ENCODE results near the gene ELP5. TPM values are rescaled to one million over a fixed set of nuclear protein-coding genes. Genes with fewer than 3 reads are reported as not detected.

The ELP5 gene, protein sequence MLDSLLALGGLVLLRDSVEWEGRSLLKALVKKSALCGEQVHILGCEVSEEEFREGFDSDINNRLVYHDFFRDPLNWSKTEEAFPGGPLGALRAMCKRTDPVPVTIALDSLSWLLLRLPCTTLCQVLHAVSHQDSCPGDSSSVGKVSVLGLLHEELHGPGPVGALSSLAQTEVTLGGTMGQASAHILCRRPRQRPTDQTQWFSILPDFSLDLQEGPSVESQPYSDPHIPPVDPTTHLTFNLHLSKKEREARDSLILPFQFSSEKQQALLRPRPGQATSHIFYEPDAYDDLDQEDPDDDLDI
- total RNA-seq (45.4 TPM), polyA plus RNA-seq (ENCODE audit: insufficient read depth in 1 of 8, insufficient read length in 8 of 8, low replicate concordance in 1 of 8) (10 to 100 TPM; 36.7 to 64.6 (median 39.6) TPM)
- long read RNA-seq, donor 1, partial matches to known transcripts, result 0 of 2 reads
- long read RNA-seq, donor 1, other reads (novel, unspliced or antisense), result 0 of 2 reads
- long read RNA-seq, donor 2, partial matches to known transcripts, result 0 of 4 reads
- long read RNA-seq, donor 2, other reads (novel, unspliced or antisense), result 0 of 4 reads
- long read RNA-seq, donor 3, transcript ELP5-210 (4 exons, 687 nt), result major isoform, 16 of 26 reads
- long read RNA-seq, donor 3, transcript ELP5-204 (8 exons, 1,423 nt), result minor isoform, 7 of 26 reads
- long read RNA-seq, donor 3, partial matches to known transcripts, result 0 of 26 reads
- long read RNA-seq, donor 3, other reads (novel, unspliced or antisense), result 0 of 26 reads
- long read RNA-seq, donor 4, transcript ELP5-210 (4 exons, 687 nt), result major isoform, 13 of 28 reads
- long read RNA-seq, donor 4, transcript ELP5-204 (8 exons, 1,423 nt), result minor isoform, 5 of 28 reads
- long read RNA-seq, donor 4, partial matches to known transcripts, result 6 of 28 reads
- long read RNA-seq, donor 4, other reads (novel, unspliced or antisense), result 0 of 28 reads
- long read RNA-seq, donor 5, transcript ELP5-214 (6 exons, 2,209 nt), result minor isoform, 9 of 39 reads
- long read RNA-seq, donor 5, transcript ELP5-204 (8 exons, 1,423 nt), result major isoform, 18 of 39 reads
- long read RNA-seq, donor 5, partial matches to known transcripts, result 5 of 39 reads
- long read RNA-seq, donor 5, other reads (novel, unspliced or antisense), result 0 of 39 reads
- long read RNA-seq, donor 6, transcript ELP5-210 (4 exons, 687 nt), result major isoform, 56 of 90 reads
- long read RNA-seq, donor 6, partial matches to known transcripts, result 19 of 90 reads
- long read RNA-seq, donor 6, other reads (novel, unspliced or antisense), result 0 of 90 reads
- long read RNA-seq, donor 7, transcript ELP5-204 (8 exons, 1,423 nt), result major isoform, 9 of 16 reads
- long read RNA-seq, donor 7, partial matches to known transcripts, result 0 of 16 reads
- long read RNA-seq, donor 7, other reads (novel, unspliced or antisense), result 0 of 16 reads
- long read RNA-seq, donor 8, transcript ELP5-210 (4 exons, 687 nt), result major isoform, 22 of 47 reads
- long read RNA-seq, donor 8, partial matches to known transcripts, result 14 of 47 reads
- long read RNA-seq, donor 8, other reads (novel, unspliced or antisense), result 0 of 47 reads
- long read RNA-seq, donor 9, partial matches to known transcripts, result 0 of 7 reads
- long read RNA-seq, donor 9, other reads (novel, unspliced or antisense), result 0 of 7 reads
- long read RNA-seq, donor 10, transcript ELP5-204 (8 exons, 1,423 nt), result major isoform, 12 of 41 reads
- long read RNA-seq, donor 10, transcript ELP5-214 (6 exons, 2,209 nt), result minor isoform, 5 of 41 reads
- long read RNA-seq, donor 10, partial matches to known transcripts, result 24 of 41 reads
- long read RNA-seq, donor 10, other reads (novel, unspliced or antisense), result 0 of 41 reads
- long read RNA-seq, donor 11, transcript ELP5-210 (4 exons, 687 nt), result major isoform, 19 of 31 reads
- long read RNA-seq, donor 11, partial matches to known transcripts, result 0 of 31 reads
- long read RNA-seq, donor 11, other reads (novel, unspliced or antisense), result 0 of 31 reads

DNA sequence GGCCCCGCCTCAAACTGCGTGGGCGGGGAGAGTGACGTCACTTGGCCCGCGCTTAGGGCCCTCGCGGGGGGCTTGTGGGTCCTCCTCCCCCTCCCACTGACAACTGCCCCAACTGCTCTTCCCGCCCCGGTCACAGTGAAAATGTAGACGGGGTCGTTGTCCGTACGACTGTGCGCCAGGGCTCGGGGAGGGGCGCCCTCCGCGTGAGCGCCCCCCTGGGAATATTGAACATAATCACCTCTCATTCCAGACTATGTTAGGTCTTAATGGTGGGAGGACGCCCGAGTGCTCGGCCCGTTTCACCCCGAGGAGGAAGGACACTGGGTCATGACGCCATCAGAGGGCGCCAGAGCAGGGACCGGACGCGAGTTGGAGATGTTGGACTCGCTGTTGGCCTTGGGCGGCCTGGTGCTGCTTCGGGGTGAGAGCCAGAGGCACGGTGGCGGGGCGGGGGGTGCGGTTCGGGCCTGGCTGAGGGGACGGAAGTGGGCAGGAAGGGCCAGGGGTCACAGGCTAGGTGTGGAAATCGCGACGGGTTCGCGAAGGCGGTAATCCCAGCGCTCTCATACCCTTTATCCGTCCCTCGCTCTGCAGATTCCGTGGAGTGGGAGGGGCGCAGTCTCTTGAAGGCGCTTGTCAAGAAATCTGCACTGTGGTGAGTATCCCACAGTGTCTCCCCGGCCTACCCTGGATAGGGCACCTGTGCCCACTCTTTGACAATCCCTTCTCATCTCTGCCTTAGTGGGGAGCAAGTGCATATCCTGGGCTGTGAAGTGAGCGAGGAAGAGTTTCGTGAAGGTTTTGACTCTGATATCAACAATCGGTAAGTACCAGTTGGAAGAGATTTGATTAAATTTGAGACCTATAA lies at the start of gene ELP5:
Gene ELP5, plus strand, starts transcription at position 40 of the 868 bp plus-strand sequence. Its CDS starts 336 bp downstream, at position 376.
- Histone ChIP-seq H3K4me1 (ENCODE audit: control insufficient read depth, insufficient read depth, low read length) (peaks cover 28% of the 10 kb centered on the region), H3K27me3 (ENCODE audit: control insufficient read depth, insufficient read depth, low read length) (no peaks in the 10 kb centered on the region), H3K9me3 (replicated peaks; ENCODE audit: control insufficient read depth, low read depth, low read length) (no peaks in the 10 kb centered on the region), H3K4me3 (ENCODE audit: low read length) (peak within 1 kb of the TSS; percentile 76), H3K36me3 (ENCODE audit: control insufficient read depth, insufficient read depth, low read length) (peaks cover 35% of the 10 kb centered on the region), H3K27ac (ENCODE audit: low read length) (peak within 1 kb of the TSS; percentile 99)
- 3% methylated on average over 25 of the region's 55 CpGs for WGBS (ENCODE audit: insufficient coverage)
- peak; percentile 98 for DNase-seq

DNA sequence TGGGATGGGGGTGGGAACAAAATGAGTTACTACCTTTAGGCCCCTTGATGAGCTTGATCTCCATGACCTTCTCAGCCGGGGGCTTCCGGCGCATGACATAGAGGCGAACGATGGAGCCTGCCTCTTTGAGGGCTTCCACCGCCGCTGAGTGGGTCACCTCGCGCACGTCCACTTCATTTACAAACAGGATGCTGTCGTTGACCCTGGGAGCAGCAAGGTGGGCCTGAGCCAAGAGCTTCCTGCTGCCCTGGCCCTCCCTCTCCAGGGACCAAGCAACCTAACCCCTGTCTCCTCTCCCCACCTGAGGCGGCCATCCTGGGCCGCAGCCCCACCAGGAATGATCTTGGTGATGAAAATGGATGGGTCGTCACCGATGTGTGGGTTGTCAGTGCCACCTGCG lies 48.6 kb upstream of the ELP5 start:
- H3K27me3 ChIP-seq (ENCODE audit: control insufficient read depth, insufficient read depth, low read length), result no peaks in the 10 kb centered on the region
- H3K27ac ChIP-seq (ENCODE audit: low read length), result no peak overlapping the region
- WGBS (ENCODE audit: insufficient coverage), result 93% methylated on average over 13 of the region's 16 CpGs
- H3K36me3 ChIP-seq (ENCODE audit: control insufficient read depth, insufficient read depth, low read length), result peaks cover 18% of the 10 kb centered on the region
- no peaks in the 10 kb centered on the region for H3K9me3 ChIP-seq (replicated peaks; ENCODE audit: control insufficient read depth, low read depth, low read length)
- peaks cover 36% of the 10 kb centered on the region for H3K4me1 ChIP-seq (ENCODE audit: control insufficient read depth, insufficient read depth, low read length)
- H3K4me3 ChIP-seq (ENCODE audit: low read length), result no peak overlapping the region
- no peak for DNase-seq

DNA sequence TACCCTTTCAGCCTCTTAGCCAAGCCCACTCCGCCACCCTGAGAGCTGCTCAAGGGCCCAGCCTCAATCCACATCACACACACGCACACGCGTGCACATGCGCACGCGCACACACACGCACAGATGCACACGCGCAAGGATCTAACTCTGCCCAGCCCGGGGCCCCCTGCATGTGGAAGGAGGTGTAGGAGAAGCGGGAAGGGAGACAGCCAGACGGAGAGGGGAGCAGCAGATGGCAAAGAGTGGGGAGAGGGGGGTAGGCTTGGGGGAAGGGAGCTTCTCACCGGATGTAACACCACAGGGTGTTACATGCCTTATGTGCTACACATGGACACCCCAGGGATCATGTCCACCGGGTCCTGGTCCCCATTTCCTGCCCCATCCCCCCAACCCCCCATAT lies 47.7 kb upstream of the ELP5 start:
- H3K4me1 ChIP-seq (ENCODE audit: control insufficient read depth, insufficient read depth, low read length), result peaks cover 41% of the 10 kb centered on the region
- no peaks in the 10 kb centered on the region for H3K27me3 ChIP-seq (ENCODE audit: control insufficient read depth, insufficient read depth, low read length)
- H3K36me3 ChIP-seq (ENCODE audit: control insufficient read depth, insufficient read depth, low read length), result peaks cover 18% of the 10 kb centered on the region
- no peaks in the 10 kb centered on the region for H3K9me3 ChIP-seq (replicated peaks; ENCODE audit: control insufficient read depth, low read depth, low read length)
- peak overlapping the region; percentile 89 for H3K27ac ChIP-seq (ENCODE audit: low read length)
- H3K4me3 ChIP-seq (ENCODE audit: low read length), result peak overlapping the region; percentile 60
- peak; percentile 46 for DNase-seq
- WGBS (ENCODE audit: insufficient coverage), result 35% methylated on average over 3 of the region's 15 CpGs

- under 1% methylated on average over 28 of the region's 34 CpGs for WGBS (ENCODE audit: insufficient coverage)
- H3K27me3 ChIP-seq (ENCODE audit: control insufficient read depth, insufficient read depth, low read length), result no peaks in the 10 kb centered on the region
- peak overlapping the region; percentile 60 for H3K4me3 ChIP-seq (ENCODE audit: low read length)
- H3K4me1 ChIP-seq (ENCODE audit: control insufficient read depth, insufficient read depth, low read length), result peaks cover 41% of the 10 kb centered on the region
- no peaks in the 10 kb centered on the region for H3K9me3 ChIP-seq (replicated peaks; ENCODE audit: control insufficient read depth, low read depth, low read length)
- DNase-seq, result peak; percentile 96
- peak overlapping the region; percentile 89 for H3K27ac ChIP-seq (ENCODE audit: low read length)
- peaks cover 18% of the 10 kb centered on the region for H3K36me3 ChIP-seq (ENCODE audit: control insufficient read depth, insufficient read depth, low read length)
Observed at GRCh38 chr17:7204828-7205461, 47.1 kb upstream of the ELP5 start.

DNA sequence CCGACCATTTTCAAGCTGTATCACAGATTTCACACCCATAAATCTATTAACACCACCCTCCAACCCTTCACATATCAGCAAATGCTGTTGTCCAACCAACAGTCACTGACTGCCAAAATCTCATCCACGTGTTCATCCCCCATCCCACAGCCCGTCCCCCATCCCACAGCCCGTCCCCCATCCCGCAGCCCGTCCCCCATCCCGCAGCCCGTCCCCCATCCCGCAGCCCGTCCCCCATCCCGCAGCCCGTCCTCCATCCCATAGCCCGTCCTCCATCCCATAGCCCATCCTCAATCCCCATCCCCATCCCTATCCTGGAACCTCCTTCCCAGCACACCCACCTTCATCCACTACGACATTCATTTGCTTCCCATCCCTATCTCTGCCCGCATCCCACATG lies 46.5 kb upstream of the ELP5 start:
- Histone ChIP-seq H3K27me3 (ENCODE audit: control insufficient read depth, insufficient read depth, low read length) (no peaks in the 10 kb centered on the region), H3K4me1 (ENCODE audit: control insufficient read depth, insufficient read depth, low read length) (peaks cover 41% of the 10 kb centered on the region), H3K36me3 (ENCODE audit: control insufficient read depth, insufficient read depth, low read length) (peaks cover 18% of the 10 kb centered on the region), H3K27ac (ENCODE audit: low read length) (peak overlapping the region; percentile 89), H3K4me3 (ENCODE audit: low read length) (peak overlapping the region; percentile 60), H3K9me3 (replicated peaks; ENCODE audit: control insufficient read depth, low read depth, low read length) (no peaks in the 10 kb centered on the region)
- DNase-seq, result no peak
- 18% methylated on average over 15 of the region's 15 CpGs for WGBS (ENCODE audit: insufficient coverage)

- Histone ChIP-seq H3K27ac (ENCODE audit: low read length) (peak overlapping the region; percentile 76), H3K4me3 (ENCODE audit: low read length) (no peak overlapping the region), H3K36me3 (ENCODE audit: control insufficient read depth, insufficient read depth, low read length) (peaks cover 14% of the 10 kb centered on the region), H3K27me3 (ENCODE audit: control insufficient read depth, insufficient read depth, low read length) (peaks cover 5% of the 10 kb centered on the region), H3K4me1 (ENCODE audit: control insufficient read depth, insufficient read depth, low read length) (peaks cover 46% of the 10 kb centered on the region), H3K9me3 (replicated peaks; ENCODE audit: control insufficient read depth, low read depth, low read length) (no peaks in the 10 kb centered on the region)
- DNase-seq, result peak; percentile 82
- 41% methylated on average over 15 of the region's 24 CpGs for WGBS (ENCODE audit: insufficient coverage)
Observed at GRCh38 chr17:7207120-7208001, 44.7 kb upstream of the ELP5 start.

DNA sequence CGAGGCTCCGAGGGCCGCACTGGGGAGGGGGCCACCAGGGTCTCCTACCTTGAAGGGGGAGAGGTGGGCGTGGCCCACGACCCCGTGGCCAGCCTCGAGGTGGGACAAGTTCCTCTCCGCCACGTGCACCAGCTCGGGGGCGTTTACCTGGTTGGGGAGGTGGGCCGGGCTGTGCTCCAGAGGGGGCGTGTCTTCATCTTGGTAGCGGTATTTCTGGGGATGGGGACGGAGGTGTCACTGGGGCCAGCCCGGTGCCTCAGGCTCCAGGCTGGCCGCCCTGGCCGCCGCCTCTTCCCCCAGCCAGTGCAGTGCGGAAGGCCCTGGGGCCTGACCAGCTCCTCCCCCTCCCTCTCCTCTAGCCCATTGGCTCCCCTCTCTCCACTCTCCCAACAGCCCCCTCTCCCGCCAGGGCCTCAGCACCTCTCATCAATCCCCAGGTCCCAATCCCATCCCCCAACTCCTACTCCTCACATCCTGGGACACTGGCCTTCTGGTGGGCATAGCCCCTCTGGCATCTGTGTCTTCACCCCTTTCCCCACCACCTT lies 43.9 kb upstream of the ELP5 start:
- Histone ChIP-seq H3K9me3 (replicated peaks; ENCODE audit: control insufficient read depth, low read depth, low read length) (no peaks in the 10 kb centered on the region), H3K27me3 (ENCODE audit: control insufficient read depth, insufficient read depth, low read length) (peaks cover 7% of the 10 kb centered on the region), H3K36me3 (ENCODE audit: control insufficient read depth, insufficient read depth, low read length) (peaks cover 7% of the 10 kb centered on the region), H3K4me1 (ENCODE audit: control insufficient read depth, insufficient read depth, low read length) (peaks cover 46% of the 10 kb centered on the region), H3K4me3 (ENCODE audit: low read length) (no peak overlapping the region), H3K27ac (ENCODE audit: low read length) (peak overlapping the region; percentile 76)
- WGBS (ENCODE audit: insufficient coverage), result 34% methylated on average over 11 of the region's 21 CpGs
- no peak for DNase-seq
